MM.1S (cell line): ENCODE measurements around the gene LRMDA.

ENCODE experiments used
- CTCF ChIP-seq: fragments of 300-600 bp; sonication (generic); IDR thresholded peaks from 2 replicates; pipeline ENCODE4 v1.5.1; 2016; ENCODE audit warnings: antibody characterized with exemption, low read length, mixed read lengths
- EZH2 ChIP-seq: fragments of 300-600 bp; sonication (generic); optimal IDR thresholded peaks from 2 replicates; pipeline ENCODE3; 2017; ENCODE audit warnings: low read depth, mild to moderate bottlenecking, antibody characterized with exemption, low read length, mixed read lengths

DNA sequence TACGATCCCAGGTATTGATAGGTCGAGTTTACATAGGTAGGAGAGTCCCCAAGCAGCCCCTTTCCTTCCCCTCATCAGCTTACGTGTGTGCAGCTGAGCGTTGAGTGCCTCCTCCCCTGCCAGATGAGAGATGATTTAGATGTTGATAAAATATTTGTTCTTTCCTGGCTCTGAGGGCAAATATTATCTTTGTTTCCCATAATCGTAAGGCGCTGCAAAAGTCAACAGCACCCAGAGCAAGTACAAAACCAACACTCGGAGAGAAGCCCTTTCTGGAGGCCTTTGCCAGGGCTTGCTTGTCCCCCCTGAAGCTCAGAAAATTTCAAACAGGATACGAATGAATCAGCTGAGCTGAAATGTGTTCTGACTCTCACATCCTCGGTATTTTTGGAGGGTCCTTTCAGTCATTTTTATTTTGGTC lies 683.2 kb downstream of the LRMDA start:
- TF ChIP-seq CTCF (no peak), EZH2 (no peak)
